ENCODE data around the gene DGCR8. TPM values are rescaled to one million over a fixed set of nuclear protein-coding genes. Genes with fewer than 3 reads are reported as not detected.

Gene DGCR8
- total RNA-seq, 1 donor from 2014 or later = 30.5 TPM

GRCh38 chr22:20101638-20102037 lies 21.6 kb downstream of the DGCR8 start:
- FAIRE-seq = no peak
- peaks cover 34% of the 10 kb centered on the region for H3K36me3 ChIP-seq (ENCODE audit: control insufficient read depth, insufficient read depth, low read length)
- TF ChIP-seq, protein P1, sequence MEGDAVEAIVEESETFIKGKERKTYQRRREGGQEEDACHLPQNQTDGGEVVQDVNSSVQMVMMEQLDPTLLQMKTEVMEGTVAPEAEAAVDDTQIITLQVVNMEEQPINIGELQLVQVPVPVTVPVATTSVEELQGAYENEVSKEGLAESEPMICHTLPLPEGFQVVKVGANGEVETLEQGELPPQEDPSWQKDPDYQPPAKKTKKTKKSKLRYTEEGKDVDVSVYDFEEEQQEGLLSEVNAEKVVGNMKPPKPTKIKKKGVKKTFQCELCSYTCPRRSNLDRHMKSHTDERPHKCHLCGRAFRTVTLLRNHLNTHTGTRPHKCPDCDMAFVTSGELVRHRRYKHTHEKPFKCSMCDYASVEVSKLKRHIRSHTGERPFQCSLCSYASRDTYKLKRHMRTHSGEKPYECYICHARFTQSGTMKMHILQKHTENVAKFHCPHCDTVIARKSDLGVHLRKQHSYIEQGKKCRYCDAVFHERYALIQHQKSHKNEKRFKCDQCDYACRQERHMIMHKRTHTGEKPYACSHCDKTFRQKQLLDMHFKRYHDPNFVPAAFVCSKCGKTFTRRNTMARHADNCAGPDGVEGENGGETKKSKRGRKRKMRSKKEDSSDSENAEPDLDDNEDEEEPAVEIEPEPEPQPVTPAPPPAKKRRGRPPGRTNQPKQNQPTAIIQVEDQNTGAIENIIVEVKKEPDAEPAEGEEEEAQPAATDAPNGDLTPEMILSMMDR (IDR thresholded peaks at IDR 0.05; ENCODE audit: insufficient read depth, low read length, severe bottlenecking) = no peak

GRCh38 chr22:20102203-20102780 lies 22.3 kb downstream of the DGCR8 start:
- Histone ChIP-seq H3K27me3 (ENCODE audit: control insufficient read depth, insufficient read depth, low read length) (no peaks in the 10 kb centered on the region), H3K4me3 (ENCODE audit: low read depth, low read length) (no peak overlapping the region), H3K36me3 (ENCODE audit: control insufficient read depth, insufficient read depth, low read length) (peaks cover 41% of the 10 kb centered on the region)
- TF ChIP-seq, protein P1 (IDR thresholded peaks at IDR 0.05; ENCODE audit: insufficient read depth, low read length, severe bottlenecking) = no peak
- no peak for DNase-seq (ENCODE audit: low read depth)
- peak; percentile 43 for FAIRE-seq

More at GRCh38 chr22:20101638-20102037, 21.6 kb downstream of the DGCR8 start:
- Histone ChIP-seq H3K27me3 (ENCODE audit: control insufficient read depth, insufficient read depth, low read length) (no peaks in the 10 kb centered on the region), H3K4me3 (ENCODE audit: low read depth, low read length) (no peak overlapping the region)
- no peak for DNase-seq (ENCODE audit: low read depth)

GRCh38 chr22:20105456-20106204 lies 25.6 kb downstream of the DGCR8 start:
- Histone ChIP-seq H3K27me3 (ENCODE audit: control insufficient read depth, insufficient read depth, low read length) (no peaks in the 10 kb centered on the region), H3K36me3 (ENCODE audit: control insufficient read depth, insufficient read depth, low read length) (peaks cover 50% of the 10 kb centered on the region), H3K4me3 (ENCODE audit: low read depth, low read length) (no peak overlapping the region)
- FAIRE-seq (no peak), DNase-seq (ENCODE audit: low read depth) (no peak)
- TF ChIP-seq, protein P1 (IDR thresholded peaks at IDR 0.05; ENCODE audit: insufficient read depth, low read length, severe bottlenecking) = no peak

GRCh38 chr22:20106205-20106848 lies 26.3 kb downstream of the DGCR8 start:
- Histone ChIP-seq H3K27me3 (ENCODE audit: control insufficient read depth, insufficient read depth, low read length) (no peaks in the 10 kb centered on the region), H3K4me3 (ENCODE audit: low read depth, low read length) (no peak overlapping the region), H3K36me3 (ENCODE audit: control insufficient read depth, insufficient read depth, low read length) (peaks cover 50% of the 10 kb centered on the region)
- DNase-seq (ENCODE audit: low read depth) (no peak), FAIRE-seq (no peak)
- TF ChIP-seq, protein P1 (IDR thresholded peaks at IDR 0.05; ENCODE audit: insufficient read depth, low read length, severe bottlenecking) = no peak

- H3K36me3 ChIP-seq (ENCODE audit: control insufficient read depth, insufficient read depth, low read length) = peaks cover 50% of the 10 kb centered on the region
- no peak for FAIRE-seq
- no peak overlapping the region for H3K4me3 ChIP-seq (ENCODE audit: low read depth, low read length)
- no peak for DNase-seq (ENCODE audit: low read depth)
- TF ChIP-seq, protein P1 (IDR thresholded peaks at IDR 0.05; ENCODE audit: insufficient read depth, low read length, severe bottlenecking) = no peak
- no peaks in the 10 kb centered on the region for H3K27me3 ChIP-seq (ENCODE audit: control insufficient read depth, insufficient read depth, low read length)
These were observed 26.8 kb downstream of the DGCR8 start for GRCh38 chr22:20106849-20107237.
